HUES6 (cell line): ENCODE results near the gene ANTXRL.
"Not testable (repeated sequence)": the region's sequence is repeated elsewhere in the genome, so short reads cannot be mapped to it uniquely, and the experiment has no call there.

Experiments used
- H3K27ac ChIP-seq: 2 replicates; pipeline ENCODE4 v1.7.0; 2013; ENCODE audit warnings: low read depth, mild to moderate bottlenecking, low read length, inconsistent platforms
- H3K27me3 ChIP-seq: 2 replicates; pipeline ENCODE4 v1.6.1; 2013; ENCODE audit warnings: low read length; ENCODE audit not compliant: control insufficient read depth, insufficient read depth
- H3K36me3 ChIP-seq: 2 replicates; pipeline ENCODE4 v1.6.1; 2013; ENCODE audit warnings: low read length; ENCODE audit not compliant: control insufficient read depth, insufficient read depth
- H3K4me1 ChIP-seq: 2 replicates; pipeline ENCODE4 v1.6.1; 2013; ENCODE audit warnings: low read length; ENCODE audit not compliant: control insufficient read depth, insufficient read depth
- H3K4me3 ChIP-seq: 2 replicates; pipeline ENCODE4 v1.5.1; 2013; ENCODE audit warnings: low read depth, low read length
- H3K9ac ChIP-seq: one replicate; pipeline ENCODE4 v1.6.1; 2013; ENCODE audit warnings: mild to moderate bottlenecking, low read length
- H3K9me3 ChIP-seq: 2 replicates; pipeline ENCODE4 v1.6.1; 2013; ENCODE audit warnings: low read depth, low read length; ENCODE audit not compliant: control insufficient read depth, insufficient read depth

Gene ANTXRL

GRCh38 chr10:46377022-46377421 lies 90.2 kb downstream of the ANTXRL start:
- H3K36me3 ChIP-seq, H3K27me3 ChIP-seq, H3K4me1 ChIP-seq, H3K9me3 ChIP-seq, H3K27ac ChIP-seq, H3K9ac ChIP-seq, H3K4me3 ChIP-seq: not testable (repeated sequence)

- not testable (repeated sequence) for H3K27me3 ChIP-seq, H3K27ac ChIP-seq, H3K9me3 ChIP-seq, H3K9ac ChIP-seq, H3K4me1 ChIP-seq, H3K4me3 ChIP-seq, H3K36me3 ChIP-seq
These were observed 90.9 kb downstream of the ANTXRL start for GRCh38 chr10:46377651-46378050.

DNA sequence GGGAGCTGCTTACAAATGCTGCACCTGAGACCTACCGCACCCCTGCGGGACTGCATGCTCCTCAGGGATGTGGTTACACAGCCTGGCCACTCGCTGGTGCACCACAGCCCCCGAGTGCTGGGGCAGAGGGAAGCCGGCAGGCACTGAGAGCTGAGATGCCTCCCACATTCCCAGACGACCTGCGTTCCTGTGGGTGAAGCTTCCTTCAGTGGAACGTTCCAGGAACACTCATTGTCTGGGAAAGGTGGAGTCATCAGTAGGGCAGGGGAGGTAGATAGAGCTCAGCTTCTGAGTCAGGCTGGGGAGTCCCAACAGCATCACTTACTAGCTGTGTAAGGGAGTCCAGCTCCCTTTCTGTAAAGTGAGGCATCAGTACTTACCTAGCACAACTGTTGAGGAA lies 91.3 kb downstream of the ANTXRL start:
- H3K9ac ChIP-seq, H3K27ac ChIP-seq, H3K4me3 ChIP-seq, H3K36me3 ChIP-seq, H3K4me1 ChIP-seq, H3K27me3 ChIP-seq, H3K9me3 ChIP-seq: not testable (repeated sequence)

GRCh38 chr10:46379233-46379848 lies 92.5 kb downstream of the ANTXRL start:
- not testable (repeated sequence) for H3K4me3 ChIP-seq, H3K27ac ChIP-seq, H3K27me3 ChIP-seq, H3K36me3 ChIP-seq, H3K9ac ChIP-seq, H3K4me1 ChIP-seq, H3K9me3 ChIP-seq
